Gastrocnemius medialis (tissue), 4 donors: ENCODE results near the gene GTF3C5.

Experiments used
- CTCF ChIP-seq, 5 experiments: fragments of 450-650 bp in 3 of 5; fragments of 200-600 bp in 2 of 5; sonication (generic) in 2 of 5; IDR thresholded peaks in 4 of 5; conservative IDR thresholded peaks in 1 of 5; 1 replicate in 4 of 5; 2 replicates in 1 of 5; pipeline ENCODE4 v1.5.1; 2016 to 2019; ENCODE audit warnings: antibody characterized with exemption in 5 of 5, mild to moderate bottlenecking in 3 of 5, moderate library complexity in 3 of 5
- POLR2A ChIP-seq, 2 donors: fragments of 450-650 bp; IDR thresholded peaks; one replicate each; pipeline ENCODE4 v1.6.1; 2017; ENCODE audit warnings: antibody characterized with exemption in 2 of 2, mild to moderate bottlenecking in 2 of 2, moderate library complexity in 2 of 2

- no peak for TF ChIP-seq CTCF (IDR thresholded peaks at IDR 0.05 in 4 of 5, conservative IDR thresholded peaks at IDR 0.05 in 1 of 5)
- TF ChIP-seq POLR2A (IDR thresholded peaks at IDR 0.05), result no peak
Measured at GRCh38 chr9:133045132-133045531, 14.3 kb downstream of the GTF3C5 start.
